HepG2 (cell line): ENCODE data around the gene LSMEM2. TPM values are rescaled to one million over a fixed set of nuclear protein-coding genes. Genes with fewer than 3 reads are reported as not detected.

ENCODE experiments used
- ATF7-NPFF ChIP-seq: sonication (generic); formaldehyde crosslinking; IDR thresholded peaks from 2 replicates; pipeline ENCODE4 v1.8.1; 2023; ENCODE audit warnings: mild to moderate bottlenecking, low read depth, missing genetic modification reagents, moderate library complexity
- PBX3 ChIP-seq: sonication (generic); formaldehyde crosslinking; IDR thresholded peaks from 2 replicates; pipeline ENCODE4 v1.8.1; 2023; ENCODE audit warnings: missing genetic modification reagents, inconsistent platforms, borderline replicate concordance
- ZMYM3 ChIP-seq: sonication (generic); formaldehyde crosslinking; IDR thresholded peaks from 2 replicates; pipeline ENCODE4 v1.5.1; 2020; ENCODE audit warnings: mild to moderate bottlenecking, missing genetic modification reagents
- ZNF350 ChIP-seq: sonication (generic); formaldehyde crosslinking; IDR thresholded peaks from 2 replicates; pipeline ENCODE4 v1.4.0; 2020; ENCODE audit warnings: mild to moderate bottlenecking, low read depth, missing genetic modification reagents, borderline replicate concordance
- ZNF598 ChIP-seq: sonication (generic); formaldehyde crosslinking; IDR thresholded peaks from 2 replicates; pipeline ENCODE4 v1.5.1; 2020; ENCODE audit warnings: mild to moderate bottlenecking, missing genetic modification reagents, borderline replicate concordance
- ZNF629 ChIP-seq: sonication (generic); formaldehyde crosslinking; conservative IDR thresholded peaks from 2 replicates; pipeline ENCODE4 v1.5.0; 2020; ENCODE audit warnings: missing genetic modification reagents
- polyA plus RNA-seq, 8 experiments: library from polyadenylated mRNA; depleted of rRNA in 3 of 8; stranded (reverse) in 7 of 8; unstranded in 1 of 8; fragments of >200 nt; fragmentation: Illumina TruSeq in 4 of 8; extraction: Trizol in 4 of 8; gene quantifications; 2 replicates each; pipeline versions ENCODE4 v1.2.1 to v1.2.3, GENCODE V29; 2011 to 2016; ENCODE audit warnings: low read depth in 4 of 8, missing spikeins in 1 of 8, mixed read lengths in 1 of 8; ENCODE audit not compliant: insufficient read depth in 1 of 8
- total RNA-seq, 5 experiments: library from RNA; depleted of rRNA; stranded (reverse); fragments of >200 nt; fragmentation: Illumina TruSeq; extraction: Trizol; gene quantifications; 2 replicates each; pipeline ENCODE4 v1.2.3, GENCODE V29; 2016; ENCODE audit warnings: low read depth in 1 of 5
- TF ChIP-seq, protein P1 (sequence below): sonication (generic); formaldehyde crosslinking; conservative IDR thresholded peaks from 2 replicates; pipeline ENCODE4 v1.8.0; 2022; ENCODE audit warnings: mild to moderate bottlenecking, moderate library complexity, missing genetic modification reagents

LSMEM2 gene
- total and polyA plus RNA-seq, 2 of the 13 experiments (the other 11 are each of a cell fraction or from before 2014, with no cell fraction given): 0.07 to 0.41 TPM

GRCh38 chr3:50319181-50319893, 40.5 kb downstream of the LSMEM2 start (continued):
- TF ChIP-seq ZNF629 (peak; percentile 87), PBX3 (CRISPR knock-in tag) (no peak), ATF7-NPFF (CRISPR knock-in tag) (no peak), ZMYM3 (CRISPR knock-in tag) (peak; percentile 39; the same call in 1 of the 2 replicates), ZNF598 (CRISPR knock-in tag) (0 out of 2 replicates have a peak, but pooled peaks have one; percentile 34), ZNF350 (CRISPR knock-in tag) (no peak)
- TF ChIP-seq, protein P1, sequence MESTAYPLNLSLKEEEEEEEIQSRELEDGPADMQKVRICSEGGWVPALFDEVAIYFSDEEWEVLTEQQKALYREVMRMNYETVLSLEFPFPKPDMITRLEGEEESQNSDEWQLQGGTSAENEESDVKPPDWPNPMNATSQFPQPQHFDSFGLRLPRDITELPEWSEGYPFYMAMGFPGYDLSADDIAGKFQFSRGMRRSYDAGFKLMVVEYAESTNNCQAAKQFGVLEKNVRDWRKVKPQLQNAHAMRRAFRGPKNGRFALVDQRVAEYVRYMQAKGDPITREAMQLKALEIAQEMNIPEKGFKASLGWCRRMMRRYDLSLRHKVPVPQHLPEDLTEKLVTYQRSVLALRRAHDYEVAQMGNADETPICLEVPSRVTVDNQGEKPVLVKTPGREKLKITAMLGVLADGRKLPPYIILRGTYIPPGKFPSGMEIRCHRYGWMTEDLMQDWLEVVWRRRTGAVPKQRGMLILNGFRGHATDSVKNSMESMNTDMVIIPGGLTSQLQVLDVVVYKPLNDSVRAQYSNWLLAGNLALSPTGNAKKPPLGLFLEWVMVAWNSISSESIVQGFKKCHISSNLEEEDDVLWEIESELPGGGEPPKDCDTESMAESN (CRISPR knock-in tag): 0 out of 2 replicates have a peak, but pooled peaks have one; percentile 13
